NCI-H2029 treated with DMSO at 0.1 percent for 48 hours (cell line): ENCODE data around the gene KISS1.

Source experiments
- DNase-seq: peaks from one replicate; lab custom pipeline; 2025; lab: John Stamatoyannopoulos, UW

The KISS1 gene

GRCh38 chr1:204155881-204156280, 40.4 kb downstream of the KISS1 start:
- DNase-seq: no peak

- no peak for DNase-seq
These were observed 41.6 kb downstream of the KISS1 start for GRCh38 chr1:204154568-204155255.

GRCh38 chr1:204153667-204154066, 42.6 kb downstream of the KISS1 start:
- DNase-seq: no peak

- no peak for DNase-seq
These were observed 43.8 kb downstream of the KISS1 start for GRCh38 chr1:204152310-204153044.

GRCh38 chr1:204151552-204152309, 44.6 kb downstream of the KISS1 start, which contains the start of gene ETNK2:
TSS of gene ETNK2 (minus strand) at chr1:204152044. CDS start at chr1:204151852, 192 bp downstream.
- no peak for DNase-seq

- DNase-seq: no peak
These were observed 45.4 kb downstream of the KISS1 start for GRCh38 chr1:204150702-204151551.

- DNase-seq: no peak
These were observed 46.4 kb downstream of the KISS1 start for GRCh38 chr1:204149635-204150565.

GRCh38 chr1:204149107-204149506, 47.2 kb downstream of the KISS1 start:
- no peak for DNase-seq

- DNase-seq: no peak
These were observed 48.6 kb downstream of the KISS1 start for GRCh38 chr1:204147406-204148383.

GRCh38 chr1:204146965-204147364, 49.3 kb downstream of the KISS1 start:
- DNase-seq: no peak

- DNase-seq: no peak
These were observed 50.0 kb downstream of the KISS1 start for GRCh38 chr1:204146309-204146708.

- no peak for DNase-seq
These were observed 51.2 kb downstream of the KISS1 start for GRCh38 chr1:204145033-204145504.

GRCh38 chr1:204143276-204144041, 52.8 kb downstream of the KISS1 start:
- DNase-seq: no peak

GRCh38 chr1:204142032-204142974, 54.0 kb downstream of the KISS1 start:
- DNase-seq: no peak

GRCh38 chr1:204141131-204141530, 55.2 kb downstream of the KISS1 start:
- no peak for DNase-seq
